IMR-90 (cell line): ENCODE results near the gene WDCP. TPM values are rescaled to one million over a fixed set of nuclear protein-coding genes. Genes with fewer than 3 reads are reported as not detected.

Experiments
- ATAC-seq: fragments of 200-7000 bp; cut with Tn5 transposase; 2 replicates; pipeline ENCODE4 v1.9.1; 2020; ENCODE audit warnings: low read depth, mild to moderate bottlenecking, moderate library complexity
- BruUV-seq: library from RNA; stranded (reverse); fragments of 400-500 nt; replicated peaks from 2 replicates; lab custom pipeline; 2021; lab: Mats Ljungman, UMichigan
- CTCF ChIA-PET: fragments of 300-600 bp; formaldehyde crosslinking; extraction: SDS; loops from one replicate; lab custom pipeline; 2021; ENCODE audit warnings: antibody characterized with exemption; lab: Yijun Ruan, JAX
- POLR2A ChIA-PET: fragments of 300-600 bp; sonication (Branson Sonifier 250); formaldehyde crosslinking; loops from one replicate; lab custom pipeline; 2022; ENCODE audit warnings: antibody characterized with exemption; ENCODE audit not compliant: unreplicated experiment; lab: Charles Lee
- DNase-seq: peaks from one replicate; pipeline ENCODE4 v3.0.0; 2013
- H2AFZ ChIP-seq: replicated peaks from 2 replicates; pipeline ENCODE3; 2013; ENCODE audit warnings: low read length, mild to moderate bottlenecking; ENCODE audit not compliant: poor library complexity
- H2AK5ac ChIP-seq: 2 replicates; pipeline ENCODE4 v1.6.1; 2013; ENCODE audit warnings: low read depth, low read length, inconsistent platforms
- H2AK9ac ChIP-seq: replicated peaks from 2 replicates; pipeline ENCODE3; 2013; ENCODE audit warnings: mild to moderate bottlenecking, low read depth, low read length, moderate library complexity; ENCODE audit not compliant: poor library complexity
- H2BK120ac ChIP-seq: 2 replicates; pipeline ENCODE4 v1.6.1; 2013; ENCODE audit warnings: low read depth, low read length, inconsistent platforms
- H2BK15ac ChIP-seq: 3 replicates; pipeline ENCODE4 v1.6.1; 2013; ENCODE audit warnings: low read depth, low read length, inconsistent platforms
- H2BK20ac ChIP-seq: 2 replicates; pipeline ENCODE4 v1.6.1; 2013; ENCODE audit warnings: low read depth, mild to moderate bottlenecking, inconsistent platforms, low read length, moderate library complexity
- H2BK5ac ChIP-seq: 2 replicates; pipeline ENCODE4 v1.6.1; 2013; ENCODE audit warnings: mild to moderate bottlenecking, low read depth, low read length, inconsistent platforms; ENCODE audit not compliant: poor library complexity, severe bottlenecking
- H3K14ac ChIP-seq: replicated peaks from 2 replicates; pipeline ENCODE4 v1.6.1; 2013; ENCODE audit warnings: low read depth, low read length, inconsistent platforms
- H3K18ac ChIP-seq: 2 replicates; pipeline ENCODE4 v1.6.1; 2013; ENCODE audit warnings: low read depth, low read length, control low read depth
- H3K23ac ChIP-seq: 2 replicates; pipeline ENCODE4 v1.6.1; 2013; ENCODE audit warnings: low read depth, low read length, inconsistent platforms
- H3K27ac ChIP-seq: 2 replicates; pipeline ENCODE4 v1.5.1; 2013; ENCODE audit warnings: mild to moderate bottlenecking, control low read depth, low read length; ENCODE audit not compliant: insufficient read depth
- H3K27me3 ChIP-seq: 2 replicates; pipeline ENCODE4 v1.6.1; 2013; ENCODE audit warnings: low read length; ENCODE audit not compliant: control insufficient read depth, insufficient read depth
- H3K36me3 ChIP-seq: 2 replicates; pipeline ENCODE4 v1.6.1; 2013; ENCODE audit warnings: low read length, mixed read lengths; ENCODE audit not compliant: control insufficient read depth, insufficient read depth
- H3K4ac ChIP-seq: 2 replicates; pipeline ENCODE4 v1.6.1; 2013; ENCODE audit warnings: low read depth, low read length, inconsistent platforms
- H3K4me1 ChIP-seq: 2 replicates; pipeline ENCODE4 v1.6.1; 2013; ENCODE audit warnings: low read length, mixed read lengths; ENCODE audit not compliant: control insufficient read depth, insufficient read depth
- H3K4me2 ChIP-seq: 2 replicates; pipeline ENCODE4 v1.6.1; 2013; ENCODE audit warnings: low read depth, mild to moderate bottlenecking, control low read depth, low read length, moderate library complexity
- H3K4me3 ChIP-seq: 2 replicates; pipeline ENCODE4 v1.5.1; 2013; ENCODE audit warnings: low read depth, mild to moderate bottlenecking, control low read depth, low read length, moderate library complexity; ENCODE audit not compliant: insufficient read depth
- H3K56ac ChIP-seq: 2 replicates; pipeline ENCODE4 v1.6.1; 2013; ENCODE audit warnings: low read length, inconsistent platforms; ENCODE audit not compliant: insufficient read depth; ENCODE audit errors: extremely low read depth
- H3K79me1 ChIP-seq, 2 experiments: 2 replicates each; pipeline ENCODE4 v1.6.1; 2013; ENCODE audit warnings: low read length in 2 of 2, inconsistent platforms in 1 of 2, low read depth in 1 of 2
- H3K9ac ChIP-seq: 2 replicates; pipeline ENCODE4 v1.6.1; 2013; ENCODE audit warnings: low read depth, low read length, control low read depth
- H3K9me1 ChIP-seq: 2 replicates; pipeline ENCODE4 v1.6.1; 2013; ENCODE audit warnings: low read length, inconsistent platforms; ENCODE audit not compliant: insufficient read depth
- H3K9me3 ChIP-seq: 2 replicates; pipeline ENCODE4 v1.6.1; 2013; ENCODE audit warnings: low read length; ENCODE audit not compliant: control insufficient read depth, insufficient read depth
- H4K20me1 ChIP-seq: 2 replicates; pipeline ENCODE4 v1.6.1; 2013; ENCODE audit warnings: low read length, inconsistent platforms; ENCODE audit not compliant: insufficient read depth
- H4K5ac ChIP-seq: 2 replicates; pipeline ENCODE4 v1.6.1; 2013; ENCODE audit warnings: mild to moderate bottlenecking, low read depth, low read length, control low read depth
- H4K8ac ChIP-seq, 2 experiments: 2 replicates each; pipeline ENCODE4 v1.6.1; 2013; ENCODE audit warnings: low read depth in 2 of 2, low read length in 2 of 2, control low read depth in 1 of 2, inconsistent platforms in 1 of 2
- H4K91ac ChIP-seq: 2 replicates; pipeline ENCODE4 v1.6.1; 2013; ENCODE audit warnings: low read depth, low read length, inconsistent platforms; ENCODE audit not compliant: insufficient read depth
- BHLHE40 ChIP-seq: fragments of 150-350 bp; IDR thresholded peaks from 2 replicates; pipeline ENCODE4 v1.6.1; 2016; ENCODE audit warnings: mild to moderate bottlenecking, low read depth, low read length
- CEBPB ChIP-seq: IDR thresholded peaks from 2 replicates; pipeline ENCODE4 v1.6.1; 2012; ENCODE audit warnings: low read depth, low read length, improper control_type of control experiment
- CHD1 ChIP-seq: IDR thresholded peaks from 2 replicates; pipeline ENCODE4 v1.6.1; 2012; ENCODE audit warnings: low read depth, low read length, improper control_type of control experiment
- CTCF ChIP-seq: conservative IDR thresholded peaks from 2 replicates; pipeline ENCODE4 v1.5.1; 2012; ENCODE audit warnings: mild to moderate bottlenecking, low read depth, low read length, improper control_type of control experiment
- MAFK ChIP-seq: IDR thresholded peaks from 2 replicates; pipeline ENCODE4 v1.6.1; 2012; ENCODE audit warnings: low read depth, low read length, improper control_type of control experiment
- MAZ ChIP-seq: IDR thresholded peaks from 2 replicates; pipeline ENCODE4 v1.6.1; 2012; ENCODE audit warnings: low read depth, mild to moderate bottlenecking, low read length, improper control_type of control experiment, moderate library complexity, borderline replicate concordance
- MXI1 ChIP-seq: IDR thresholded peaks from 2 replicates; pipeline ENCODE4 v1.6.1; 2012; ENCODE audit warnings: low read depth, mild to moderate bottlenecking, low read length, moderate library complexity, borderline replicate concordance
- NFE2L2 ChIP-seq: fragments of 150-350 bp; IDR thresholded peaks from 2 replicates; pipeline ENCODE4 v1.6.1; 2016; ENCODE audit warnings: low read depth, mild to moderate bottlenecking, low read length
- POLR2A ChIP-seq: IDR thresholded peaks from 2 replicates; pipeline ENCODE4 v1.6.1; 2012; ENCODE audit warnings: mild to moderate bottlenecking, low read depth, low read length
- RAD21 ChIP-seq: IDR thresholded peaks from 2 replicates; pipeline ENCODE4 v1.6.1; 2012; ENCODE audit warnings: low read length, improper control_type of control experiment
- RCOR1 ChIP-seq: IDR thresholded peaks from 2 replicates; pipeline ENCODE4 v1.6.1; 2012; ENCODE audit warnings: mild to moderate bottlenecking, low read length, improper control_type of control experiment; ENCODE audit not compliant: insufficient replicate concordance
- RFX5 ChIP-seq: IDR thresholded peaks from 2 replicates; pipeline ENCODE4 v1.8.0; 2012; ENCODE audit warnings: low read depth, mild to moderate bottlenecking, low read length, moderate library complexity
- USF2 ChIP-seq: fragments of 150-350 bp; IDR thresholded peaks from 2 replicates; pipeline ENCODE4 v1.6.1; 2017; ENCODE audit warnings: mild to moderate bottlenecking, antibody characterized with exemption, low read length, low read depth
- WGBS, 2 experiments: methylation state at CpG; one replicate each; pipeline versions ENCODE4 v1.1.5 to v1.1.7; 2013; ENCODE audit warnings: missing lambda C conversion rate in 2 of 2; ENCODE audit not compliant: insufficient read length in 1 of 2; ENCODE audit errors: extremely low coverage in 2 of 2; 5-methylcytosine and 5-hydroxymethylcytosine counted together
- dilution Hi-C: fragments of 300-500 bp; cut with HindIII; formaldehyde crosslinking; loops from one replicate; pipeline ENCODE4 v1.14.3; 2018; ENCODE audit warnings: low sequenced_read_pairs; ENCODE audit not compliant: unreplicated experiment
- in situ Hi-C: fragments of 300-500 bp; cut with MboI; formaldehyde crosslinking; loops from 3 replicates; pipeline ENCODE4 v1.14.3; 2019; ENCODE audit warnings: low sequenced_read_pairs, inconsistent platforms, mixed read lengths
- intact Hi-C: fragments of 100-400 bp; cut with micrococcal nuclease; formaldehyde crosslinking; loops from 2 replicates; pipeline ENCODE4 v1.10.0; 2022
- polyA plus RNA-seq, 3 experiments: library from polyadenylated mRNA; depleted of rRNA; stranded (reverse); fragments of >200 nt; gene quantifications; 2 replicates each; pipeline ENCODE4 v1.2.3, GENCODE V29; 2012; ENCODE audit warnings: low replicate concordance in 1 of 3
- total RNA-seq: library from RNA; depleted of rRNA; stranded (reverse); fragments of >200 nt; gene quantifications from 2 replicates; pipeline ENCODE4 v1.2.3, GENCODE V29; 2012

The WDCP gene
- total and polyA plus RNA-seq, 2 of the 4 experiments (the other 2 are of a cell fraction) = 6.8 to 18.6 TPM

- TF ChIP-seq MAZ (no peak), RFX5 (no peak), CTCF (no peak), RCOR1 (no peak), CHD1 (no peak), MAFK (no peak), NFE2L2 (no peak), RAD21 (no peak), MXI1 (no peak), CEBPB (no peak), POLR2A (no peak), BHLHE40 (no peak), USF2 (no peak)
- no peaks in the 10 kb centered on the region for H4K20me1 ChIP-seq
- H2AK5ac ChIP-seq = no peak overlapping the region
- no peaks in the 10 kb centered on the region for H3K9me3 ChIP-seq
- no peak overlapping the region for H3K14ac ChIP-seq
- no CpG with 5 or more reads among the region's 8 CpGs for WGBS, 2 experiments
- no peak overlapping the region for H2BK120ac ChIP-seq
- dilution Hi-C loops (no loop called here), intact Hi-C loops (no loop called here), in situ Hi-C loops (no loop called here)
- no peak overlapping the region for H3K4me3 ChIP-seq
- peaks cover 0 to 10% of the 10 kb centered on the region in 2 experiments; a peak in 1 of 4 replicates for H3K79me1 ChIP-seq
- H4K8ac ChIP-seq = no peak overlapping the region
- no peak overlapping the region for H3K4me2 ChIP-seq
- H2BK5ac ChIP-seq = no peak overlapping the region
- H2BK15ac ChIP-seq = no peak overlapping the region
- H3K36me3 ChIP-seq = peaks cover 6% of the 10 kb centered on the region
- no peak overlapping the region for H4K5ac ChIP-seq
- H3K23ac ChIP-seq = no peak overlapping the region
- ChIA-PET POLR2A (no interaction called here), CTCF (interaction anchor here (1.2 kb wide), 1 partner anchor 66 kb away, joined by 3 read pairs; the partner anchor contains the start of gene ATAD2B)
- H4K91ac ChIP-seq = no peak overlapping the region
- no peak overlapping the region for H2BK20ac ChIP-seq
- no TSS peak for BruUV-seq
- no peaks in the 10 kb centered on the region for H3K4me1 ChIP-seq
- H3K4ac ChIP-seq = no peak overlapping the region
- ATAC-seq (no peak), DNase-seq (no peak)
- H2AFZ ChIP-seq = no peak overlapping the region
- H3K9ac ChIP-seq = no peak overlapping the region
- no peak overlapping the region for H3K27ac ChIP-seq
- no peak overlapping the region for H2AK9ac ChIP-seq
- H3K56ac ChIP-seq = no peak overlapping the region
- H3K9me1 ChIP-seq = peaks cover 4% of the 10 kb centered on the region; the same call in 1 of the 2 replicates
- no peaks in the 10 kb centered on the region for H3K27me3 ChIP-seq
- no peak overlapping the region for H3K18ac ChIP-seq
Observed at GRCh38 chr2:23993736-23994269, 53.4 kb downstream of the WDCP start.
